Adrenal gland (tissue), 12 donors: ENCODE data around the gene RTEL1. TPM values are rescaled to one million over a fixed set of nuclear protein-coding genes. Genes with fewer than 3 reads are reported as not detected.
A peak's percentile ranks its signal among the peaks of the same experiment; 100 is the strongest.

Experiments used
- DNase-seq, 7 donors: peaks; one replicate each; pipeline ENCODE4 v3.0.0-alpha.2; 2019 to 2020
- H3K27ac ChIP-seq, 5 donors: fragments of 200-600 bp; sonication (generic) in 4 of 5; 1 replicate in 3 of 5; 2 replicates in 2 of 5; pipeline versions ENCODE4 v1.5.1 to v1.8.0; 2016 to 2020; ENCODE audit warnings: mild to moderate bottlenecking in 1 of 5
- H3K27me3 ChIP-seq: fragments of 200-600 bp; 2 replicates; pipeline ENCODE4 v1.8.0; 2021
- H3K36me3 ChIP-seq, 2 donors: fragments of 200-600 bp; replicated peaks in 1 of 2; 1 replicate in 1 of 2; 2 replicates in 1 of 2; pipeline versions ENCODE4 v1.5.1 to v1.8.0; 2018 to 2022
- H3K4me1 ChIP-seq, 2 donors: fragments of 200-600 bp; replicated peaks in 1 of 2; 1 replicate in 1 of 2; 2 replicates in 1 of 2; pipeline versions ENCODE4 v1.5.1 to v1.8.0; 2018 to 2021
- H3K4me3 ChIP-seq, 4 donors: fragments of 200-600 bp; sonication (generic) in 3 of 4; one replicate each; pipeline ENCODE4 v1.5.1; 2016 to 2018
- H3K9me3 ChIP-seq, 3 donors: fragments of 200-600 bp; sonication (generic) in 1 of 3; replicated peaks in 1 of 3; 1 replicate in 2 of 3; 2 replicates in 1 of 3; pipeline versions ENCODE4 v1.5.1 to v1.8.0; 2016 to 2021
- POLR2A ChIP-seq, 2 donors: fragments of 450-650 bp; IDR thresholded peaks; one replicate each; pipeline ENCODE4 v1.6.1; 2017; ENCODE audit warnings: antibody characterized with exemption in 2 of 2, mild to moderate bottlenecking in 2 of 2, moderate library complexity in 1 of 2
- WGBS, 4 donors: extraction: QIAGEN DNeasy Blood & Tissue Kit in 2 of 4; methylation state at CpG; one replicate each; pipeline versions ENCODE4 v1.1.5 to v1.1.7; 2013 to 2017; 5-methylcytosine and 5-hydroxymethylcytosine counted together
- intact Hi-C, 2 donors: fragments of 100-400 bp; cut with DNase I; formaldehyde crosslinking; loops; one replicate each; pipeline versions ENCODE4 v1.14.1 to v1.15.0; 2022 to 2023
- polyA plus RNA-seq, 3 donors: library from polyadenylated mRNA; stranded (reverse); fragments of 200-250 nt in 2 of 3; fragments of 350-450 nt in 1 of 3; fragmentation: Illumina TruSeq in 1 of 3; extraction: RNeasy Lipid Tissue Mini Kit (QIAGEN cat#74804) in 1 of 3; gene quantifications; one replicate each; pipeline ENCODE4 v1.2.3, GENCODE V29; 2013 to 2014
- small RNA-seq, 2 donors: library from RNA; depleted of rRNA; stranded (forward); fragments of <200 nt; gene quantifications; one replicate each; pipeline ENCODE3, GENCODE V24; 2016
- total RNA-seq, 9 donors: library from RNA; depleted of rRNA in 4 of 9; stranded (reverse); fragments of >200 nt in 4 of 9; fragments of 120-200 nt in 1 of 9; fragmentation: NEBNext Ultra II Directional in 1 of 9; extraction: Animal tissue kit (Norgen Biotek cat#: 25700) in 1 of 9; gene quantifications; one replicate each; pipeline versions ENCODE4 v1.1.0 to v1.2.4, GENCODE V29; 2013 to 2023
- TF ChIP-seq, protein P1 (sequence below), 6 experiments: fragments of 450-650 bp in 4 of 6; fragments of 200-600 bp in 2 of 6; sonication (generic) in 1 of 6; IDR thresholded peaks; 1 replicate in 5 of 6; 2 replicates in 1 of 6; pipeline versions ENCODE4 v1.5.1 to v1.8.0; 2016 to 2021; ENCODE audit warnings: antibody characterized with exemption in 6 of 6, mild to moderate bottlenecking in 2 of 6, moderate library complexity in 1 of 6
- donor health status: healthy with polysubstance abuse.
- donor health status: Bipolar disorder and iron deficiency.
- donor health status: DM: yes; HTN: yes; CAD: no.
- donor health status: DM: no; HTN: no; CAD: no.
- donor health status: DM: no; HTN: no; CAD: no.
- donor health status: DM: yes; HTN: yes; CAD: no.

Gene RTEL1
- total and polyA plus RNA-seq, 12 donors, result 9.4 to 110 (median 32.1) TPM

DNA sequence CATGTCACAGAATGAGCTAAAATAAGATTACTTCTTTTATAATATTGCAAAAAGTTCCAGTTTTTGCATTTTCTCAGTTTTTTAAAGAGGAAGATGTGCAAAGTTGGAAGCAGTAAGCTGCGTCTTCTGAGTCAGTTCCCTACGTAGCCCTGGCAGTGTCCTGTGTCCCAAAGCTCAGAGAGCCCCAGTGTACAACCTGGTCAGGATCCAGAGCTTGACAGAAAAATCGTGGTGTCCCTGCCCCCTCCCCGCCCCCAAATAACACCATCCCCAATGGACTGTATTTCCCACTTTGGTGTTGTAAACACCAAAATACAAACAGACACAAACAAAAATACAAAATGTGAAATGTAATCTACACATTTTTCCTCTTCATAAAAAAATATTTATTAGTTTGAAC, 86.0 kb downstream of the RTEL1 start:
- H3K36me3 ChIP-seq, result peaks cover 0 to 29% of the 10 kb centered on the region in 2 donors
- H3K4me1 ChIP-seq, result peaks cover 21 to 25% of the 10 kb centered on the region in 2 donors
- H3K27ac ChIP-seq, result no peak overlapping the region
- TF ChIP-seq POLR2A (IDR thresholded peaks at IDR 0.05), result no peak
- TF ChIP-seq, protein P1, sequence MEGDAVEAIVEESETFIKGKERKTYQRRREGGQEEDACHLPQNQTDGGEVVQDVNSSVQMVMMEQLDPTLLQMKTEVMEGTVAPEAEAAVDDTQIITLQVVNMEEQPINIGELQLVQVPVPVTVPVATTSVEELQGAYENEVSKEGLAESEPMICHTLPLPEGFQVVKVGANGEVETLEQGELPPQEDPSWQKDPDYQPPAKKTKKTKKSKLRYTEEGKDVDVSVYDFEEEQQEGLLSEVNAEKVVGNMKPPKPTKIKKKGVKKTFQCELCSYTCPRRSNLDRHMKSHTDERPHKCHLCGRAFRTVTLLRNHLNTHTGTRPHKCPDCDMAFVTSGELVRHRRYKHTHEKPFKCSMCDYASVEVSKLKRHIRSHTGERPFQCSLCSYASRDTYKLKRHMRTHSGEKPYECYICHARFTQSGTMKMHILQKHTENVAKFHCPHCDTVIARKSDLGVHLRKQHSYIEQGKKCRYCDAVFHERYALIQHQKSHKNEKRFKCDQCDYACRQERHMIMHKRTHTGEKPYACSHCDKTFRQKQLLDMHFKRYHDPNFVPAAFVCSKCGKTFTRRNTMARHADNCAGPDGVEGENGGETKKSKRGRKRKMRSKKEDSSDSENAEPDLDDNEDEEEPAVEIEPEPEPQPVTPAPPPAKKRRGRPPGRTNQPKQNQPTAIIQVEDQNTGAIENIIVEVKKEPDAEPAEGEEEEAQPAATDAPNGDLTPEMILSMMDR (IDR thresholded peaks at IDR 0.05), result no peak
- intact Hi-C loops, result no loop called here
- H3K9me3 ChIP-seq, result no peaks in the 10 kb centered on the region
- H3K27me3 ChIP-seq, result no peaks in the 10 kb centered on the region
- WGBS, 4 donors, result 60 to 68% (median 65%) methylated on average over 4 of the region's 4 CpGs
- no peak overlapping the region for H3K4me3 ChIP-seq
- no peak for DNase-seq

DNA sequence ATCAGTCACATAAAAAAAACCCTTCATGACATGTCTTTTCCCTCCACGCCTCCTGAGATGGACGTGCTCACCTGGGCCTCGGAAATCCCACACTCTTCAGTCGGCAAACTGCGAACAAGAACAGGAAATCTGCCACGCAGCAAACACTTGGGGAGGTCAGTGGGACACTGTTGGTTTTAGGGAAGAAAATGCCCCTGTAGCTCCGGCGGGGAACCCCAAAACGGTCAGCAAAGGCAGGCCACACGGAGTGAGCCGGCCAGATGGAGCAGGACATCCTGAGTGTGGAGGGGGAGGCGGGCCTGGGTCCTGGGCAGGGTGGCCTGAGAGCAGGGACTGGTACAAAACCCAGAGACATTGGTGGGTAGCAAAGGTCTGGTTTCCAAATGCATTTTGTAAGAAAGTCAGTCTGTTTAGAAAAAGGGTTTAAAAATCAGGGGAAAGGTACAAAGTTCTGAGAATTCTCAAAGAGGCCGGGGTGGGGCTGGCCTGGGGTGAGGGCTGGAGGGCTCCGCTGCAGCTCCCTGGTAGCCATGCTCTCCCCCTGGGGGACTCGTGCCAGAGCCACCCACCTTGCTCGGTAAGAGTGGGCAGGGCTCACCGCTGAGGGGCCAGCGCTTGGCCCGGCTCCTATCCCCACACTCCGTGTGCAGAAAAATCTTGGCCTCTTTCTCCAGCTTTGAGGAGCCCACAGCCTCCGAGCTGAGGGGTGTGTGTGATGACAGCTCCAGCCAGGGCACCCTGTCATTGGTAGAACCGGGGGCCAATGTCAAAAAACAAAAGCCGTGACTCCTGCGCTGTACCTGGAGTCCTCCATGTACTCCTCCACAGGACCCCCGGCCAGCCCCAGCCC, 86.7 kb downstream of the RTEL1 start:
- H3K27me3 ChIP-seq, result no peaks in the 10 kb centered on the region
- intact Hi-C loops, result no loop called here
- TF ChIP-seq POLR2A (IDR thresholded peaks at IDR 0.05), result no peak
- TF ChIP-seq, protein P1 (IDR thresholded peaks at IDR 0.05), result no peak
- H3K36me3 ChIP-seq, result peaks cover 0 to 29% of the 10 kb centered on the region in 2 donors
- peak overlapping the region in 1 of 5 donors; percentile 5 for H3K27ac ChIP-seq
- no peak for DNase-seq
- 79 to 85% (median 80%) methylated on average over 23 to 25 of the region's 25 CpGs for WGBS, 4 donors
- H3K4me3 ChIP-seq, result no peak overlapping the region
- H3K4me1 ChIP-seq, result peaks cover 20 to 24% of the 10 kb centered on the region in 2 donors
- H3K9me3 ChIP-seq, result no peaks in the 10 kb centered on the region

DNA sequence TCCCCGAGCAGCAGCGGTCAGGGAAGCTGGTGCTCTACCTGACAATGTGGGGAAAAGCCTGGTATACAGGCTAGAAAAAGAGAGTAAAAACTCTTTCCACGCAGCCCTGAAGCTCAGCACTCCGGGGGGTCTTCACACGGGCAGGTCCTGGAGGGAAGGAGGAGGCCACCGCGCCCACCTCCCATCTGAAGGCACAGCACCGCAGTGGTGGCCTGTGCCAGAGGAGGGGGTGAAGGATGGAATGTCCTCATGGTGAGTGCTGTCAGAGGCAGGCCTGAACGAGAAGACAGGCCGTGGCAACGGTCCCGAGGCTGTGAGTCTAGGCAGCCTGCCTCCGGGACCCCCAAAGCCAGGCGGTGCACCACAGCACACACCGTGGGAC, 87.3 kb downstream of the RTEL1 start:
- intact Hi-C loops, result no loop called here
- no peak for TF ChIP-seq POLR2A (IDR thresholded peaks at IDR 0.05)
- TF ChIP-seq, protein P1 (IDR thresholded peaks at IDR 0.05), result no peak
- Histone ChIP-seq H3K4me3 (no peak overlapping the region), H3K9me3 (no peaks in the 10 kb centered on the region), H3K27me3 (no peaks in the 10 kb centered on the region), H3K27ac (no peak overlapping the region), H3K36me3 (peaks cover 0 to 29% of the 10 kb centered on the region in 2 donors), H3K4me1 (peaks cover 18 to 21% of the 10 kb centered on the region in 2 donors)
- no peak for DNase-seq
- WGBS, 4 donors, result 76 to 88% (median 80%) methylated on average over 15 of the region's 15 CpGs

Small RNA genes within 50 kb of the gene (small RNA-seq; reads per million reads assigned to genes)
- 0 reads per million in 2 donors for gene LIME1
- gene TNFRSF6B, result 0 reads per million in 2 donors

Other genes with a start within 250 kb of the RTEL1 start
- 10 to 100 TPM in 2 of 9 donors, 1 to 10 TPM in 2, under 1 TPM in 2, not detected in 3; 0.69 to 19.0 (median 7.1) TPM for gene KCNQ2, start 185.7 kb upstream of the RTEL1 start, total RNA-seq
- gene KCNQ2, start 185.7 kb upstream of the RTEL1 start, polyA plus RNA-seq, result 10 to 100 TPM; 10.3 to 81.6 (median 11.8) TPM
- gene EEF1A2, start 159.2 kb upstream of the RTEL1 start, total RNA-seq, result 100 to 1,000 TPM in 5 of 9 donors, 10 to 100 TPM in 4; 59.5 to 407 (median 127) TPM
- 100 to 1,000 TPM in 2 of 3 donors, 10 to 100 TPM in 1; 76.8 to 159 (median 151) TPM for gene EEF1A2, start 159.2 kb upstream of the RTEL1 start, polyA plus RNA-seq
- 100 to 1,000 TPM in 3 of 9 donors, 10 to 100 TPM in 5, 1 to 10 TPM in 1; 7.4 to 193 (median 73.4) TPM for gene PPDPF, start 137.5 kb upstream of the RTEL1 start, total RNA-seq
- 100 to 1,000 TPM in 2 of 3 donors, 10 to 100 TPM in 1; 10.5 to 158 (median 139) TPM for gene PPDPF, start 137.5 kb upstream of the RTEL1 start, polyA plus RNA-seq
- under 1 TPM in 5 of 9 donors, not detected in 4; 0.19 to 0.41 (median 0.36) TPM for gene PTK6, start 120.9 kb upstream of the RTEL1 start, total RNA-seq
- gene PTK6, start 120.9 kb upstream of the RTEL1 start, polyA plus RNA-seq, result under 1 TPM in 2 of 3 donors, not detected in 1; 0.27 to 0.72 TPM
- gene SRMS, start 110.6 kb upstream of the RTEL1 start, total RNA-seq, result not detected
- not detected for gene SRMS, start 110.6 kb upstream of the RTEL1 start, polyA plus RNA-seq
- gene FNDC11, start 104.2 kb upstream of the RTEL1 start, total RNA-seq, result under 1 TPM in 6 of 9 donors, not detected in 3; 0.25 to 0.83 (median 0.43) TPM
- under 1 TPM in 2 of 3 donors, not detected in 1; 0.20 to 0.64 TPM for gene FNDC11, start 104.2 kb upstream of the RTEL1 start, polyA plus RNA-seq
- gene HELZ2, start 84.1 kb upstream of the RTEL1 start, total RNA-seq, result 10 to 100 TPM in 8 of 9 donors, 1 to 10 TPM in 1; 3.7 to 54.4 (median 31.1) TPM
- 10 to 100 TPM in 1 of 3 donors, 1 to 10 TPM in 2; 4.0 to 18.7 (median 4.3) TPM for gene HELZ2, start 84.1 kb upstream of the RTEL1 start, polyA plus RNA-seq
- 10 to 100 TPM in 6 of 9 donors, 1 to 10 TPM in 3; 5.7 to 18.2 (median 12.1) TPM for gene GMEB2, start 31.2 kb upstream of the RTEL1 start, total RNA-seq
- 10 to 100 TPM in 2 of 3 donors, 1 to 10 TPM in 1; 4.2 to 13.9 (median 13.6) TPM for gene GMEB2, start 31.2 kb upstream of the RTEL1 start, polyA plus RNA-seq
- 10 to 100 TPM; 29.2 to 85.0 (median 48.6) TPM for gene STMN3, start 4.9 kb upstream of the RTEL1 start, total RNA-seq
- 100 to 1,000 TPM in 1 of 3 donors, 10 to 100 TPM in 2; 34.5 to 109 (median 72.3) TPM for gene STMN3, start 4.9 kb upstream of the RTEL1 start, polyA plus RNA-seq
- 1 to 10 TPM in 6 of 9 donors, under 1 TPM in 1, not detected in 2; 0.78 to 6.7 (median 2.1) TPM for gene TNFRSF6B, start 38.3 kb downstream of the RTEL1 start, total RNA-seq
- 10 to 100 TPM in 2 of 3 donors, not detected in 1; 36.1 to 43.3 TPM for gene TNFRSF6B, start 38.3 kb downstream of the RTEL1 start, polyA plus RNA-seq
- gene ARFRP1, start 49.7 kb downstream of the RTEL1 start, total RNA-seq, result 10 to 100 TPM; 31.7 to 63.8 (median 42.0) TPM
- 10 to 100 TPM; 18.8 to 75.9 (median 52.2) TPM for gene ARFRP1, start 49.7 kb downstream of the RTEL1 start, polyA plus RNA-seq
- 10 to 100 TPM; 20.9 to 56.2 (median 31.0) TPM for gene ZGPAT, start 49.7 kb downstream of the RTEL1 start, total RNA-seq
- gene ZGPAT, start 49.7 kb downstream of the RTEL1 start, polyA plus RNA-seq, result 100 to 1,000 TPM in 1 of 3 donors, 10 to 100 TPM in 1, 1 to 10 TPM in 1; 4.4 to 120 (median 61.7) TPM
- 10 to 100 TPM in 4 of 9 donors, 1 to 10 TPM in 5; 1.6 to 32.2 (median 6.3) TPM for gene LIME1, start 78.4 kb downstream of the RTEL1 start, total RNA-seq
- gene LIME1, start 78.4 kb downstream of the RTEL1 start, polyA plus RNA-seq, result 100 to 1,000 TPM in 1 of 3 donors, 10 to 100 TPM in 1, under 1 TPM in 1; 0.22 to 103 (median 45.0) TPM
- gene SLC2A4RG, start 81.5 kb downstream of the RTEL1 start, total RNA-seq, result 100 to 1,000 TPM in 1 of 9 donors, 10 to 100 TPM in 8; 28.4 to 122 (median 46.7) TPM
- 100 to 1,000 TPM in 2 of 3 donors, 1 to 10 TPM in 1; 7.9 to 210 (median 150) TPM for gene SLC2A4RG, start 81.5 kb downstream of the RTEL1 start, polyA plus RNA-seq
- gene ZBTB46, start 173.0 kb downstream of the RTEL1 start, total RNA-seq, result 10 to 100 TPM in 5 of 9 donors, 1 to 10 TPM in 4; 7.7 to 22.4 (median 13.7) TPM
- 10 to 100 TPM in 1 of 3 donors, 1 to 10 TPM in 1, under 1 TPM in 1; 0.77 to 11.3 (median 5.4) TPM for gene ZBTB46, start 173.0 kb downstream of the RTEL1 start, polyA plus RNA-seq
- not detected for gene ABHD16B, start 203.2 kb downstream of the RTEL1 start, total RNA-seq
- gene ABHD16B, start 203.2 kb downstream of the RTEL1 start, polyA plus RNA-seq, result 1 to 10 TPM in 1 of 3 donors, under 1 TPM in 1, not detected in 1; 0.54 to 1.2 TPM
- 100 to 1,000 TPM in 6 of 9 donors, 10 to 100 TPM in 3; 81.9 to 125 (median 112) TPM for gene TPD52L2, start 207.0 kb downstream of the RTEL1 start, total RNA-seq
- 100 to 1,000 TPM in 2 of 3 donors, 10 to 100 TPM in 1; 92.2 to 114 (median 110) TPM for gene TPD52L2, start 207.0 kb downstream of the RTEL1 start, polyA plus RNA-seq
- gene DNAJC5, start 236.8 kb downstream of the RTEL1 start, total RNA-seq, result 10 to 100 TPM; 53.8 to 78.0 (median 64.7) TPM
- gene DNAJC5, start 236.8 kb downstream of the RTEL1 start, polyA plus RNA-seq, result 10 to 100 TPM; 26.5 to 31.7 (median 29.7) TPM